Activated CD4-positive, alpha-beta T cell treated with anti-CD3 and anti-CD28 coated beads, Interleukin-2, amount 50 U/mL, for 4 hours (primary cell): ENCODE data around the gene DPYSL3.
"Not testable (repeated sequence)": the region's sequence is repeated elsewhere in the genome, so short reads cannot be mapped to it uniquely, and the experiment has no call there.

Experiments
- DNase-seq, 2 experiments: peaks; one replicate each; pipeline ENCODE4 v3.0.0-alpha.2; 2020

The DPYSL3 gene

DNA sequence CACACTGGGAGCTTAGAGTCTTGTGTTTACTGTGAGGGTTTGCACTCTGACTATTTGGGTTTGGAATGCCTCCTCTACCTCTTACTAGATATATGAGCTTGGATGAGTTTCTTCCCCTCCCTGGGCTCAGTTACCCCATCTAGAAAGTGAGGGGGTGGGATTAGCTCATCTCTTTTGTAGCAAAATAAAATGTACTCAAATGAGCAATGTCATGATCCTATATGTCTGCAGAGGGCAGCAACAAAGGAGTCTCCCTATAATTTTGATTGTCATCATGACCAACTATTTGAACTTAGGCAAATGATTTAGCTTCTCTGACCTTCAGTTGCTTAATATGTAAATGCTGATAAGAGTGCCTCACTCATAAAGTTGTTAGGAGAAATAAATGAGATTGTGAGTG, 109.0 kb downstream of the DPYSL3 start:
- DNase-seq, result no peak

DNA sequence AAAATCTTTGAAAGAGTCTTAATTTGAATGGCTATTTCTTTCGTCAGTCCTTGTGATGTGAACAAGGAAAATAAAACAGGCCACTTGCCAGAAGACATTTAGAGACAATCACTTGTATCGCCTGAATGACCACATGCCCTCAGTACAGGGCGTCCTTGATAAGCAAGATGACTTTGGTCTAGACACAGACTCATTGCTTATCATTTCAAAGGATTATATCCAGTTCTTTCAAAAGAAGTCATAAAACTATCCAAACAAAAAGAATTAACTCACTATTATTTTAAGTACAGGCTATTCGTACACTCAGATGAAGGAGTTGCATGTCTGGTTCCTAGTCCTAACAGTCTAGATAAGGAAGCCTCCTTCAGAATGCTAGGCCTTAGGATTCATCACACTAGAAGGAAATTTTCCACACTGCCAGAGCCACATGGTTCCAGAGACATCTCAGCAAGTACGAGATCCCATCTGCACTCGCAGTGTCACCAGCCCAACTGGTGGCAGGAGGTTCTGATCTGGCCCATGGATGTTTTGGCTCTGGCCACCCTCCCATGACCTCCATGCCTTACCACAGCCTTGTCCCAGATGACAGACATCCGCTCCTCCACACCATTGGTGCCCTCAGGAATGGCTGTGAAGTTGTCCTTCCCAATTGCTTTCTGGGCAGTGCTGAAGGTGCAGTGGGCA, 109.6 kb downstream of the DPYSL3 start:
- DNase-seq, result no peak

DNA sequence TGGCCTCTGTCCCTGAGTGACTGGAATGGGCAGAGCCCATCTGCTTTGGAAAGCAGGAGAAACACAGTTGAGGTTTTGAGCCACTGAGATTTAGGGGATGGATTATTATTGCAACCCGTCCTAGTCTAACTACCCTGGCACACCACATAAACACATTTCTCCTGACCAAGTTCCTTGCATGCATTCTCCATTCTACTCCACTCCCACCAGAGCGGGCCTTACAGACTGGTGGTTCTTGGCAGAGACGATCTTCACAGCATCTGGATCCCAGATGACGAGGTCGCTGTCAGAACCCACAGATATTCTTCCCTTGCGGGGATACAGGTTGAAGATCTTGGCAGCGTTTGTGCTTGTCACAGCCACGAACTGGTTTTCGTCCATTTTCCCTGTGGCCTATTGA, 111.0 kb downstream of the DPYSL3 start:
- DNase-seq, result no peak

DNA sequence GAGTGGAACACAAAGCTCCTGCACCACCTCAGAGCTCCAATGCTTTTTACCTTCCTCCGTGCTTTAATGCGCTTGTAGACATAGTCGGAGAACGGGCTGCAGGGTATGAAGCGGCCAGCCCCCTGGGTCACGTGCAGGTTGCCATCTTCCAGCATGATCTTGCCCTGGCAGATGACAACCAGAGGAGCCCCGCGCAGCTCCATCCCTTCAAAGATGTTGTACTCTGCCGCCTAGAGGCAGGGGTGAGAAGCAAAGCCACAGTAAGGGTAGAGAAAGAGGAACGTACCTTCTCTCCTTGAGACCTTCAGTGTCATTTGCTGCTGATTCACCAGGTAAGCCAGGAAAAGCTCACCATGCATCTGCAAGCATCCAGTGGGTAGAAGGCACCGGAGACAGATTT, 112.3 kb downstream of the DPYSL3 start:
- DNase-seq, result no peak

DNA sequence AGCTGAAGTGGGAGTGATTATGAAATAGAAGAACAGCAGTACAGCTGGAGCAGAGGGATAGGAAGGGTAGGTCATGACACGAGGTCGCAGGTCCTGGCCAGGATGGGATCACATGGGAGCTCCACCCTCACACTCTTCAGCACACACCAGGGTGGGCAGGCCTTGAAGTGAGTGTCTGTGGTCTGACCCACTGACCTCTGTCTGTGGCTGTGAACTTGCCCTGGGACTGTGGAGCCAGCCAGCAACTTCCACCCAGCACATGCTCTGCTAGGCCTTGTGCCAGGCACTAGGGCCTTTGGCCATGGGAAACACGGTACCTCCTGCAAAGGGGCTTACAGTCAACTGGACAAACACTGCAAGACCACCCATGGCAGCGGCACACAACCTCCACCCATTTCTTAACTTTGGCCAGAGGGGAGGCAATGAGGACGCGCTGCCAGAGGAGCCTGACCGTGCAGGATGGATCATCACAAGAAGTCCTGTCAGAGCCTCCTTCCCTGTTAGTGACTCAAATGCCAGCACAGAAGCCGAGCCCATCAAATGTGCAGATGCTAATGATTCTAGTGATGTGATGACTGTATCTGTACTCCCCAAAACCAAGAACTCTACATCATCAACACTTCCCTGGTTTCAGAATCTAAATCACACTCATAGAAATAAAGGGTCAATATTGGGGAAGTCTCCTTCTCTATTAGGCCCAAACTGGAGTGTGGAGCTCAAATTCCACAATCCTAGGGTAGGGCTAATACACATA, 113.6 kb downstream of the DPYSL3 start:
- DNase-seq, result no peak

DNA sequence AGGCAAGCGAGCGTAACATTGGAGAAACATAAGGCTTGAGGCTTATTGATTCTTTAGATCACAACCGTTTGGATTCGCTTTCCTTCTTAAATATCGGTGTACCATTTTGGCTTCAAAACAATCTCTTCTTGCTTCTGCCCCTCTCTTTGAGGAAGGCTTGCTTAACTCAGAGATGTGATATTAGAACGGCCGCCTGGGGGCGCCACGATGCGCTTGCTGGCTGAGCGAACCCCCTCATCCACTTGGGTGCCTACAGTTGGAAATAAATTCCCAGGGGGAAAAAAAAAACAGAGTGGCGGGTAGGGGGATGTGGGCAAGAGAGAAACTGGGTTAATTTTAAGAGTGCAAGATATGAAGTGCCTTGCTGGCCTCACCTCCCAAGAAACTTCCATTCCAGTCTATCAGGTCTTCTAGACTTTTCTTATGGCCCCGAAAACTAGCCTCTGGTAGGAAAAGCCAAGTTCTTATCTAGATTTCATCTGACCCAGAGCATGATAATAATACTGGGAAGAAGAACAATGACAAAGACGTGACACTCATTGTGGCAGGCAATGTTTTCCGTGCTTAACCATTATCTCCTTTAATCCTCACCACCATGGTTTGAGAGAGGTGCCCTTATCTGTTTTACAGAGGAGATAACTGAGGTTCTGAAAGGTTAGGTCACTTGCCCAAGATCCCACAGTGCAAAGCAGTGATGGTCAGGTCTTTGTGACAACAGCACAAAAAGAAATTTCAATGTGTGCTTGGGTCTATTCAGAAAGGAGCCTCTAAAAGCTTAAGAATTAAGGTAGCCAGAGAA, 115.8 kb downstream of the DPYSL3 start:
- DNase-seq, result no peak

DNA sequence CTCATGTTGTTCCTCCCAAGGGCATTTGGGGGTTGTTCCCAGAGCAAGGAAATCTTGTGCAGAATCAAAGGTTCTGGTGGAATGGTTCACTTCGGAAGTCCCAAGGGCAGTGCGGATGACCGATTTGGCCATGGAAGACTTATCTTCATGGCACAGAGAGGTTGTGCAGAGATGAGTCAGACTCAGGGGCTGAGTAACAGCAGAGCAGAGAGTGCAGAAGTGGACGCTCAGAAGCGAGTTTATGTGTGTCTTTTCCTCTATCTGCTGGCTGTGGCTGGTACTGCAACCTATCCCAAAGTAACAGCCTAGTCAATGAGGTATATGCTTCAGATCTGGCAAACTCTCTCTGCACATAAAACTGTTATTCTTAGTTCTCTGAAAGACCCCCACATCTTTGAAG, 118.1 kb downstream of the DPYSL3 start:
- DNase-seq, result no peak

DNA sequence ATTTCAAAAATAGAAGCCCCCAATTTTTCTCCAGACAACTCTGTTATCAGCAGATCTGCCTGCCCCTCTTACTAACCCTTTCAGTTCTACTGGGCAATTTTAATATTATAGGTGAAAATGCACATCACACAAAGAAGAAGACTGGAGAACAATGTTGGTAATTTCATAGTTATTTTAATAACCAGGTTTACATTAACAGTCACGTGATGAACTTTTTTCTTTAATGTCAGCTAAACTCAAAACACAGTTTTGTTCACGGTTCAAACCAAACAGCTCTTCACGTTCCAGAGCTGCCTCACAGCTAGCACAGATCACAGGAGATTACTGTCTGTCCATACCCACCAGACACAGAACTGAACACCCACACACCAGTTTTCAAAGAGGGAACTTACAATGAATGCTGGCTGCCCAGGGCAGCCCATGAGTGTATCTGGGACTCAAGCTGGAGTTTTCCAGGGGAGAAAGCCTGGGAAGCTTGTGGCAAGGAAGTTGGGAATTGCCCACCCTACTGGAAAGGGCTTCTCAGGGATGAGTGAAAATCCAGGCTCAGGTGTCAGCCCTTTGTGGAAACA, 119.1 kb downstream of the DPYSL3 start:
- DNase-seq, result no peak

DNA sequence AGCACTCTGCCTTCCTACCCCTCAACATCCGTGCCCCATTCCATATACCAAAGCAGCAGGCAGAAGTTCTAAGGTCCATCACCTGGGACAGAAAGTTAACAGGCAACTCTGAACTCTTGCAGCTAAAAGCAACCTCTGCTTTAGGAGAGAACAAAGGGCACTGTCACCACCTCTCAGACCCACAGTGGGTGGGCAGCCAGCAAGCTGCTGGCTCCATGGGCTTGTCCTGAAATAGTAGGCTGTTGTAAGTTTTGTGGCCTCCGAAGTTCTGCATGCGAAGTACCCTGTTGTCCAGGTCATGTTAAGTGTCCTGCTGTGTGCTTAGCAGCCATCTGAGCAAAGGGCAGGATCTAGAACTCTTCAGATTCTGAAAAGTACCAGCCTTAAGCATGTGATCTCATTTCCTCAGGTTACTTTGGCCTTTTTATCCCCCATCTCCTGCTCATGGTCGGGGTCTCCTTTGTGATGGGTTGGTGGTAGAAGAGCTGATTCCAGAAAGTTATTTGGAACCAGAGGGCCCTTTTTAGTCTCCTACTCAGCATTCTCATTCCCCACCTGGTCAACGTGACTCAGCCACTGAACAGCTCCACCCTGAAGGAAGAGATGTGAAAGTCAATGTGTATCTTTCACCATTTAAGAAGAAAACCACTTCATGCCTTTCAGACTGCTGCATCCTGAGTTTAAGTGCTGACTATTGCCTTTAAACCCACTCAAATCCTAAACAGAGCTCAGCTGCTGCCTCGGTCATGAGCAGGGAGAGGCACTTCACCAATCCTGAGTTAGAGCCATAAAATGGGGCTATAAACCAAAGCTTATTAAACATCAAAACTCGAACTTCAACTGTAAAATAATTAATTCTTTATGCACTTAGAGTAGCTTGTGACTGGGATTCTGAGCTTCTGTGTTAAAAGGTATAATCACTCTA, 121.4 kb downstream of the DPYSL3 start:
- DNase-seq, result no peak

DNA sequence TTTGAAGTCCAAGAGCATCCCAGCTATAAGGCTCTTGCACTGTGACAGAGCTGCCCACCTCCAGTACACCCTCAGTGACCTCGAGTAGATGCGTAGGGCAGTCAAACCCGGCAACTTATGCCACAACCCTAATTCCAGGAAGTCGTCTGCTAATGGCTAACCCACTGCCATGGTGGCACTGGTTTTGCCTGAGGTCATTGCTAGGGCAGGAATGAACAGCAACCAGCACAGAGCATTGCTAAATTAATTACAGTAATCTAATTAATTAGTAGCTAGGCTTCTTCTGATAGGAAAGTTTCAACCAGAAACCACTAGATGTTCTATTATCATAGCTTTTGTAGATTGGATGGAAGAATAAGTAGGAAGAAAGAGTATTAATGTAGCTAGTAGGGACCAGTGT, 122.8 kb downstream of the DPYSL3 start:
- DNase-seq, result no peak

DNA sequence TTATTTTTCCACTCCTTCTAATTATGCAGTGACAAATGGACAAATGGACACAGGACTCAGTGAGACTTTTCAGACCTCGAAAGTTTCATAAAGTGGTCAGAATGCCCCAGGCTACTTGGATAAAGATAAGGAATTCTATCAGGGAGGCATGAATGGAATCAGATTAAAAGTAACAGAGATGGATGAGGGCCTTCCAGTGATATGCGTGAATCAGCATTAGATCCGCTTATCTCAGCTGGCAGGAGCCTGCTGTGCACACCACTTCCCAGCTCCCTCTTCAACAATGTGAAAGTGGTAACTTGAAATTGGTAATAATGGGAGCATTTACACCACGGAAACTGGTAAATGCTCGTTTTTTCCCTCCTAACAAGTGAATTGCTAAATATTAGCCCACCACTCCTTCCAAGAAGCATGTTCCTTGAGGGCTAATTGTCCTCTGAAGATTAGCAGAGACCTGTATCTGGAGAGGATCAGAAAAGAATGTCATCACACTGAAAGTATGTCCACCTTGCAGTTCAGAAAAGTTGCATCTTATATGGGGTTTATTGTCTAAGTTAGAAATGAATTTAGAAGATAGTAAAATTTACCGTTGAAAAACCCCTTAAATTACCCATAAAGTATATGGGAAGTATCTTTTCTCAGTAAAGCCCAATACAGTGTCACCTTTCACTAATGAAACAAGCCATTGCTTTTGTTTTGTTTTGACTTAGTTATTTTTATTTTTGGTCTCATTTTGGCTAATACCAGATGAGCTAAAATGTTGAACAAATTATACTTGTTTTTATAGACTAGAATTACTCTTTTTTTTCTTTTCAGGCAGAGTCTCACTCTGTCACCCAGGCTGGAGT, 125.3 kb downstream of the DPYSL3 start:
- DNase-seq, result no peak

DNA sequence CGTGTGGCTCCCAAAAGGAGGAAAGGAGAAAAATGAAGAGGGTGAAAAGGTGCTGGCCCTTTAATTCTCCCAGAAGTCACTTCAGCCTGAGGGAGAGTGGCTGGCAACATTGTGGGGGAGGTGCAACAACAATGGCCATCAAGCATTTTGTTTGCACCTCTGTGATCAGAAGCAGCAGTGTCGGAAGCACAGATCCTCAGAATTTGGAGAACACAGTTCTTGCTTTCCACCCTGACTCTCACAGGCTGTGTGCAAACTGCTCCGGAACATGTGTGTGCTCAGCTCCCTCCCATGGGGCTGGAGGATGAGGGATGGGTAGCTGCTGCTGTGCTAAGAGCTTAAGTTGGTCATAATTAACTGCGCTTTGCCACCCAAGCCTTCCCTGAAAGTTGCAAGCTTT, 127.1 kb downstream of the DPYSL3 start:
- no peak for DNase-seq

DNA sequence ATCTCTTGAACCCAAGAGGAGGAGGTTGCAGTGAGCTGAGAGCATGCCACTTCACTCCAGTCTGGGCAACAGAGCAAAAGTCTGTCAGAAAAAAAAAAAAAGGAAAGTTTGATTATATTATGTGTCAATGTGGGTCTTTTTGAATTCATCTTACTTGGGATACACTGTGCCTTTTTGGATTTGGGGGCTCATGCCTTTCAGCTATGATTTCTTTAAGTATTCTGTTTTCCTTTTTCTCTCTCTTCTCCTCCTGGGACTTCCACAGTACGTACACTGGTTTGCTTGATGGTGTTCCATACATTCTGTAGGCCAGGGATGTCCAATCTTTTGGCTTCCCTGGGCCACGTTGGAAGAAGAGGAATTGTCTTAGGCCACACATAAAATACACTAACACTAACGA, 128.3 kb downstream of the DPYSL3 start:
- no peak for DNase-seq

DNA sequence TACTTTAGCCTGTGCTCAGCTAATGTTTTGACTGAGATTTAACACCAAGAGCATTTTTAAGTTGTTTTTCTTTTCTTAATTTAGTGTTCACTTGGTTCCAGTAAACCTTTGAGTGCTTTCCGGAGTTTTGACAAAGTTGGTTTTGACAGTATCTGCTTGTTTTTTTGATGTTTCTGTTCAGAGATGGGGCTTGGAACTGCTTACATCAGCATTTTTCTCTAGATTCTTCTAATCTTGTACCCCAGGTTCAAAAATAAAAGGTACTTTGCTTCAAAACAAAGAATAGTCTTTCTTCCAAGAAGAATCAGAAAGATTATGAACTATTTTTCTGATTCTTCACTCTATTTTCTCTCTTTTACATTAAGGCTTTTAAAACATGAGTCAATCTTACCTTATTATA, 132.2 kb downstream of the DPYSL3 start:
- DNase-seq, result no peak

DNA sequence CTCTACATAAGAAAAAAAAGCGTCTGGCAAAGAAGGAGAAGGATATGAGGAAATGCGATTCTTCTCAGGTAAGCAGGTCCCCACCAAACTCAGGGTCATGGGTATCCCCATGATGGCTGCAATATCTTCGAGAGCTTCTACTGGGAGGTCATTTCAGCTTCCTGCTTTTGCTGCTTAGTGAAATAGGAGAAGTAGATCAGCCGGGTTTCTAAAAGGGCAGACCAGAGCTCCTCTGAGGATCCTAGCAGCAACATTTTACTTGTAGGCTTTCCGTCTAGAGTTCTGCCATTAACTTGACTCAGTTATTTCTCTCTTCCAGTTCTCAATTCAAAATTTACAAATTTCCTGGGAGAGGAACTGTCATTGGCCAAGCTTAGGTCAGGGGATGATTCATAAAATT, 134.7 kb downstream of the DPYSL3 start:
- DNase-seq, result no peak

DNA sequence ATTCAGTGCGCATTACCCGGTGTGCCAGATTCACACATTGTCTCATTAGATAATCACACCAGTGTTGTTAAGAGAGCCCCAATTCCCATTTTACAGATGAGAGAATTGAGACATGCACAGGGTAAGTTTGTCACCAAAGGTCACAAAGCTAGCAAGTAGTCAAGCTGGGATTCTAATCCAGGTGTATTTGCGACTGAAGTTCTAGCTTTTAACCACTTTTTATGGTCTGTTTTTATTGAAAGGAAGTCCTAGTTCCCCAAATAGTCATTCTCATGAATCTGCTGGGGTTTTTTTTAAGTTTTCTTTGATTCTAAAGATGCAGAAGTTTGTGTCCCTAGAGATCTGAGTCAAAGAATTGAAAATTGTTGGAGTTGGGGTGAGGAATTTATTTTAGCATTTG, 136.5 kb downstream of the DPYSL3 start:
- DNase-seq, result no peak

DNA sequence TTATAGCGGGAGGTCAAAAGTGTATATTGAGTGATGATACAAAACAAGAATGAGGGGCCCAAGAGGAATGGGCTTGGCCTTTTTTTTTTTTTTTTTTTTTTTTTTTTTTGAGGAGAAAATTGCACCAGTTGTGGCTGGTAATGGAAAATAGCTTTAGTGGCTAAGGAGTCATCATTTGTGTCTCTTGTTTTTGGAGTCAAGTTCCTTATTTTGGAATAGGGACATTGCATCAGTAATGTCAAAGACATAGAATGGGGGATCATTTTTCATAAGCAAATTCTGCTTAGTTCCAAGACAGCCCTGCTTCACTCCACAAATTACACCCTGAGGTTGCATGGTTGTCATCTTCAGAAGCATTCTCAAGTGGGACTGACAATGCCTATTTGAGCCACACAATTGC, 137.7 kb downstream of the DPYSL3 start:
- DNase-seq, result no peak

DNA sequence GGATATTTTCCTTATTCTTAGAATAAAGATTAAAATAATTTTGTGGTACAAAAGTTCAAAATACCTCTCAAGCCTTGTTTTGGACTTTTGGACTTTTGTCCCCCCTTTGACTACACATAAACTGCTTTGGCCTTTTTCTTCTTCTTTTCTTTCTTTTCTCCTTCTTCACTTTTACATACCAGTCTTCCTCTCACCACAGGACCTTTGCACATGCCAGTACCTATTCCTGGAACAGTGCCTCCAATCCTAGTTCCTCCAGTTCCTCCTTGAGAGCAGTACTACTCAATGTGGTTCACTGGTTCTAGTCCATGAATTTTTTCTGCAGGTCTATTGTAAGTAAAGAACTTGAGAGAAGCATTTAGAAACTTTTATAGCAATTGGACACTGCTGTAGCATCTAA, 138.6 kb downstream of the DPYSL3 start:
- no peak for DNase-seq

DNA sequence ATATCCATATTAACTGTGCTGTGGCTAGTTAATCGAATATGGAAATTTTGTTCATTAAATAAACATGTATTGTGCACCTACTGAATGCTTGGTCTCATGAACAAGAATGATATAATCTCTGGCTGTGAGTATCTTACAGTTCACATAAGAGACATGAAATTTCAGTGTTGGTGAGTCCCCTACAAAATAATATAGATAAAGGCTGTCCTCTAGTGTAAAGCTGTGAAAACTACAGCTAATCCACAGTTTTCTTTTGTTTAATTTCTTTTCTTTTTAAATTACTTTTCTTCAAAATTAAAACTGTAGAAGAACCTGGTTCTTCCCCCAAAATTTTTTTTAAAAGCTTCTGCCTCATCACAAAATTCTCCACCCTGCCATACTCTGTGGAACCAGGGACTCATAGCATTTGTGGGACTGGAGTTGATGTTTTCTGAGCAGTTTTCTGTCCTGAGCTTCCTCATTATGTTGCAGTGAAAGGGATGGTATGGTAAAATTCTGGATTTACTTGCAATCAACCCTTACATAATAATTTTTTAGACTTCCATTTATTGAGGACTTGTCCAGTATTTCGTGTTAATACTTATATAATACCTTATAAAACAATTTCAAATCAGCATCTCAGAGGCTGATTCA, 140.0 kb downstream of the DPYSL3 start:
- no peak for DNase-seq

DNA sequence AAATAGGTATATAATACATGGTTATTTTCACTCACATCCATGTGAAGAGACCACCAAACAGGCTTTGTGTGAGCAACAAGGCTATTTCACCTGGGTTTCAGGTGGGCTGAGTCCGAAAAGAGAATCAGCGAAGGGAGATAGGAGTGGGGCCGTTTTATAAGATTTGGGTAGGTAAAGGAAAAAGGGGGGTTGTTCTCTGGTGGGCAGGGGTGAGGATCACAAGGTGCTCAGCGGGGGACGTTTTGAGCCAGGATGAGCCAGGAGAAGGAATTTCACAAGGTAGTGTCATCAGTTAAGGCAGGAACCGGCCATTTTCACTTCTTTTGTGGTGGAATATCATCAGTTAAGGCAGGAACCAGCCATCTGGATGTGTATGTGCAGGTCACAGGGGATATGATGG, 142.5 kb downstream of the DPYSL3 start:
- DNase-seq, result not testable (repeated sequence)
